GM19328 (cell line): ENCODE data around the gene CIITA.
"Not testable (repeated sequence)": the region's sequence is repeated elsewhere in the genome, so short reads cannot be mapped to it uniquely, and the experiment has no call there.

Experiments used
- ATAC-seq: cut with Tn5 transposase; IDR thresholded peaks from one replicate; pipeline ENCODE4 v1.9.1; 2021; ENCODE audit warnings: mild to moderate bottlenecking, moderate library complexity; ENCODE audit not compliant: unreplicated experiment

The CIITA gene

DNA sequence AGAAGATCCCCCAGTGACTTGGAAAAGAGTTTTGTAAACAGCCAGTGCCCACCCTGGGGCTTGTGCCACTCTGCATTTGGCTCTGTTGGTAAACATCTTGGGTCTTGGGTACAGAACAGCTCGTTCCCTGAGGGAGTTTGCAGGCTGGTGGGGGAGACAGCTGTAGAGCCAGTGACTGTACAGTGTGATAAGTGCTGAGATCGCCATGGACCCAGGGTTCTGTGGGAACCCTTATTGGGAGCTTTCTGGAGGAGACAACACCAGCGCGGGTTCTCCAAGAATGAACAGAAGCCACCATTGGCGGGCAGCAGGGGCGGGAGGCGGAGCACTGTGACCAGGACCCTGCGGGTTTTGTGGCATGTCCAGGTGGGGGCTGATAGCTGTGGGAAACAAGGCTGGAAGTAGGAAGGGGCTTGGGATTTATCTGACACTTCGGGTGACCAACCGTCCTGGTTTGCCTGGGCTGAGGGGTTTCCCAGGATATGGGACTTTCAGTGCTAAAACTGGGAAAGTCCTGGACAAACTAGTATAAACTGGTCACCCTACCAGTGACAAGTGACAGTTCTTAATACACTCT, 70.3 kb downstream of the CIITA start:
- no peak for ATAC-seq

DNA sequence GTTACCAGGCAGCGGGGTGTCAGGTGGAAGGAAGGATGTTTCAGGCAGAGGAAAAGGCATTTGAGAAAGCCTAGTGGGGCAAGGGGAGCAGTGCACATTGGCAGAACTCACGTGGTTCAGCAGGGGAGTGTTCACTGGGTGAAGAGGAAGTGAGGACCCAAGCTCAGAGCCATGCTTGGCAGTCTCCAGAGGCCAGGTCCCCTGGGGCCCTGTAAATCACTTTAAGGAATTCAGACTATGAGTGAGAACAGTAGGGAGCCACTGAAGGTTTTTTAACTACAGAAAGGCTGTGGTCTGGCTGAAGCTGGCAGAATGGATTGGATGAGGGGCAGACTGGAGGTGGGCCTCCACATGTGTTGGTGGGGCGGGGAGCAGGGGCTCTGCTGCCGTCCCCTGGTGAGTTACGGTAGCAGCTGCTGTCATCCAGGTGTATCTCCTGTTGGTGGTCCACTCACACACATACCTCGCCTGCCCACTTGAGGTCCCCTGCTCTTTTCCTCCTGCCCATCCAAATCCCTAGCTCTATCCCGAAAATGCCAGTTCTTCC, 72.5 kb downstream of the CIITA start:
- ATAC-seq, result peak; percentile 63

DNA sequence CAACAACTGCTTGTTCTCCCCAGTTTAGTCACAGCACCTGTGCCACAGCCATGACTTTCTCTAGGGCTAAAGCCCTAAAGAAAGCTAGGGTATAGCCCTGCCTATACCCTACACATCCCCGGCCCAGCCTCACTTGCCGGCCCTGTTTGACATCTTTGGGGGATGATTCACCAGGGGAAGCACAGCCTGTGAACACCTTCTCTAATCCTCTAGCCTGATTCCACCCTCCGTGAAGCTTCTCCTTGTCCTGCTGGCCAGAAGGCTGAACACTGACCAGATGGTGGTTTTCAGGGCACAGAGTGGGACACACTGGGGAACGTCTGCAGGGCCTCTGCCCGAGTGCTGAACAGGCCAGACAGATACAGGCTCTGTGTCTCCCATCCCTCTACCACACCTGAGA, 73.4 kb downstream of the CIITA start:
- ATAC-seq, result no peak

DNA sequence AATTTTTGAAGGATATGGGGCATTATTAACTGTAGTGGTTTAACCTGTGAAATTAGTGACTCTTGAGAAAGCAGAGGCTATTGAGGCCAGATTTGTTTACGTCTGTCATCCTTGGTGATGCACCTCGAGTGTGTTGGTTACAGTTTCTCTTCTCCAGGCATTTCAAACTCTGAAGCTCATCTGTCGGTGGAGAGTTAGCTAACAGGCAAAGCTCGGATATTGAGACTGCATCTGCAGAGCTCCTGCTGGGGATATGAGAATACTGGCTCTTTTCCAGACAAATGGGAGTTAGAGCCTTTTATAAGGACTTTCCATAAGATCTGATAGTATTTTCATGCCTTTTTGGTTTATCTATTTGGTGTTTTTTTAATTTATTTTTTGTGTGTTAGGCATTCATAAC, 74.0 kb downstream of the CIITA start:
- ATAC-seq, result no peak

DNA sequence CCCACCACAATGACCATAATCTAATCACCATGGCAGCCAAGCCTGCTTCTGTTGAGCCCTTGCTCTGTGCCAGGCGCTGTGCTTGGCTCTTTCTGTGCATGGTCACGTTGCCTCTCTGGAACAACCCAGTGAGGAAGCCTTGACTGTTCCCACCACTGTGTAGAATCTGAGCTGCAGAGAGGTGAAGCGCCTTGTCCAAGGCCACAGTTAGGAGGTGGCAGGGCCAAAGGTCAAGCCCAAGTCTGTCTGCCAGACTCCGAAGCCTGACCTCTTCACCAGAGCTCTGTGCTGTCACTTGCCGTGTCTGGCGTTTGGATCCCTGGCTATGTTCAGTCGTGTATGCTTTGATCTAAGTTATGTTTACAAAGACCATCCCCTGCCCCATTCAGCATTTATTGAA, 77.9 kb downstream of the CIITA start:
- ATAC-seq, result no peak

DNA sequence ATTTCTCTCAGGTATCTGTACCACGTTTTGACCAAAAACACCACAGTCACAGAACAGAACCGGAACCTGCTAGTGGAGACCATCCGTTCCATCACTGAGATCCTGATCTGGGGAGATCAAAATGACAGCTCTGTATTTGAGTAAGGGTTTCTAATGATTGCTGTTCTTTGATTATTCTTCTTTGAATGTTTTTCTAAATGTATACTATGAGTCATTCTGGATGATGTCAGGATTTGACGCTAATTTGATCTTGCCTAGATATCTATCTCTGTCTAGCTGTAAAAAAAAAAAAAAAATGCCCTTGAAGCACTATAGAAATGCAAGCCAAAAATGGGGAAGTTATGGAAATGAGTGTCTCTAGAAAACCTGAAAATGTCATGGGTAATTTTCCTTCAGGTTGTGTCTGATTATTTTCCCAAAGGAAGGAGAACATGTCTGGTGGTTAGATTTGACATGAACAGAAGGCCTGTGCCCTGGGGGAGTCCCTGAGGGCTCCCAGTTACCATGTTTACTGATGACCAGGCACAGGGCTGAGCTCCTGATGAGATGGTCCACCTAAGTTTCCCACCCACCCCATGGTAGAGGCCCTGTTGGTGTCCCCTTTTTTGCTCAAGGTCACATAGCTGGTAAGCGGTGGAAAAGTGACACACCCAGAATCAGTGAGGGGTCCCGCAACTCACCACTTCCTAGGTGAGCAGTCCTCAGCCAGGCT, 80.9 kb downstream of the CIITA start:
- ATAC-seq, result no peak

DNA sequence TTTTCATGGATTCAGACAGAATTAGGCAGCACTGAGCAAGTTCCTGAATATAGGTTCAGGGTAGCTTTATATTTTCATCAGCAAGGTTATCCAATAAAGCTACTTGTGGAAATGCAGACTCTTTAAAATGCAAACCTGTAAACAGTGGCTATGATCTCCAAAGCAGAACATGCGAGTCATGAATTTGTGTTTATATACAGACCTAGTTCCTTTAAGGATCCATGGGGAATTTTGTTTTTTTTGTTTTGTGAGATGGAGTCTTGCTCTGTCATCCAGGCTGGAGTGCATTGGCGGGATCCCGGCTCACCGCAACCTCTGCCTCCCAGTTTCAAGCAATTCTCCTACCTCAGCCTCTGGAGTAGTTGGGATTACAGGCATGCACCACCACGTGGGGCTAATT, 82.2 kb downstream of the CIITA start:
- ATAC-seq, result no peak

DNA sequence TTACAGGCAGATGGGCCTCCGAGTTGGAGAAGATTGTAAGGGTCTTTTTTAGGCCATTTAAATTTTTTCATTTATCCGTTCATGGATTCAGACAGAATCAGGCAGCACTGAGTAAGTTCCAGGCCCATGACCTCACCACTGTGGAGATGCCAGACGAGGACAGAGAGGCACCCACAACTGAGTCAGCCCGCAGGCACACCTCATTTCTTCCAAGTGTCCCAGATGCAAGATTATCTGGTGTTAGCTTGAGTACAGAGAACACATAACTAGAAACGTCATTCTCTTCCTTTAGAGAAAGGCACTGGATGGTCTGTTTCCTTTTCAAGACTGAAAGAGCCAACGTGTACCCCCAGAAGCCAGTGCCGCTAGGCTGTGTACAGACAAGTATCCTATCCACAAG, 84.2 kb downstream of the CIITA start:
- ATAC-seq, result no peak

DNA sequence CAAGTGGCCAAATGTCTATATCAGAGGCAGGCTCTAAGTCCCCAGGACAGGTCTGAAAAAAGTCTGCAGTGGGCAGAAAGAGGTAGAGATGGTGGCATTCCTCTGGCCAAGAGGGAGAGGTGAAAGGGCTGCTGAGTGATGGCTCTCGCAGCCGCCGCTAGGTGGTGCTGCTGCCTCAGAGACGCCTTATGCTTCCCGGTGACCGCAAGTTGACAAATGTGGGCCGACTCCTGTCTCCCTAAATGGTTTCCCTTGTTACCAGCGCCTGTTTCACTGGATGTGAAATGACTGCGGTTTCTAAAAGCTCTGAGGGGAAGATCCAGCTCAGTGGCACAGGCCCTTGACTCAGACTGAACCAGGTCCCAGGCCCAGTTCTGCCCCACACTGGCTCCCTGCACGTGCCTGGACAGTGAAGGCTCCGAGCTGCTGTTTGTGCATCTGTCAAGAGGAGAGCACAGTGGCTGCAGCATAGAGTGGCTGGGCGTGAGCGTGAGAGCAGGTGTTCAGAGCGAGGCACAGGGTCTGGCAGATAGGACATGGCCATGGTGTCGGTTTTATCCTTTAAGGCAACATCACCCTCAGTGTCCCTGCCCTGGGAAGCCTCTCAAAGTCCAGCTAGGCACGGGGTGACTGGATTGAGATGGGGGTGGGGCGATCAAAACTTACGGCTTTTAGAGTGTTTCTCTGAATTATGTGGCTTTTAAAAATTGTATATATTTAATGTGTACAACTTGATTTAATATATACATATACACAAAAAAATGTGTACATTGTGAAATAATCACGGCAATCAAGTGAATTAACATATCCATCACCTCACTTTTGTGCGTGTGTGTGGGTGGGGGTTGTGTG, 87.3 kb downstream of the CIITA start:
- ATAC-seq, result no peak

DNA sequence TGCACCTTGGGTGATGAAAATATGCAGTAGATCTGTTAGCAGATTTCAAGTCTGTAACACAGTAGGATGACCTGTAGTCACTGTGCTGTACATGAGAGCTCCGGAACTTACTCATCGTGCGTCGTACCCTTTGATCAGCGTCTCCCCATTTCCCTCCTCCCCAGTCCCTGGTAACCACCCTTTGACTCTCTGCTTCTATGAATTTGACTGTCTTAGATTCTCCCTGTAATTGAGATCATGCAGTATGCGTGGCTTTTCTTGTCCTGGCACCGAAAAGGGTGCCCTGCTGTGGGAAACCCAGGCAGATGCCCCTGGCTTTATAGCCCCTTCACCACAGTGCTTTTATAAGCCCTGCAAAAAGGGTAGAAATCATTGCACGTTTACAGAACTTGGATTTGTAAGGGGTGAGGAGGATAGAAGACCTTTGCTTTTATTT, 87.9 kb downstream of the CIITA start:
- no peak for ATAC-seq

DNA sequence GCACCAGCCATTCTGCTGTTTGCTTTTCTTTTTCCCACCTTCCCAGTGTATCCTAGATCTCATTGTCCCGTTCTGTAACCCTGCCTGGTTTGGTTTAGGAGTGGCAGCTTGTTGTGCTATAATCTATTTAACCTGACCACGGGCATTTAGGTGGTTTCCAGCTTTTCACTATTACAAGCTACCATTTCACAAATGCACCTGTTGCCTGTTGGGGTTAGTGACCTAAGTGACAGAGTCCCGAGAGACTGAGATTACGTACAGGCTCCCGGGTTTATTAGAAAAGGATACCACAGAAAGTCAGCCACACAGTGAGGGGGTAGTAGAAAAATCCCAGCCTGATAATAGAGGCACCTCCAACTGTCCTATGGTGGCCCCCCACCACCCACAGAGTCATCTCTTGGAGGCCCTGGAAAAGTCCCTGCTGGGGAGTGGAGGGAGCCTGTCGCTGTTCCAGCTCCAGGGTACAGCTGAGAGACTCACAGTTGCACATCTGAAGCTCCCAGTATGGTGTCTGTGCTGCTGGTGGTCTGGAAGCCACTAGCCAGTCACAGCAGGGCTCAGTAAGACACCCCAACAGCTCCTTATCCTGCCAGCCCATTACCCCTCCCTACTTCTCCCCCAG, 88.5 kb downstream of the CIITA start:
- ATAC-seq, result peak; percentile 53

DNA sequence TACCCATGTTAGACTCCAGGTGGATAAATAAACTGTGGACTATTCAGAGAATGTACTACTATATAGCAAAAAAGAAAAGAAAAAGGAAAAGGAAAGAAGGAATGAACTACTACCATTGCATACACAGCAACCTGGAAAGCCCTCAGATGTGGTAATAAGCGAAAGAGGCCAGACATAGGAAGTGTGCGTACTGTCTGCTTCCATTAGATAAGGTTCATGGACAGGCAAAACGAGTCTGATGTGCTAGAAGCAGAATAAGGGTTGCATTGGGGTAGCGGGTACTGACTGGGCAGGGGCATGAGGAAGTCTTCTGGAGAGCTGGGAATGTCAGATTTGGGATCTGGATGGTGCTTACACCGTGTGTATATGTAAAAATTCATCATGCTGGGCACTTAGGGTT, 89.1 kb downstream of the CIITA start:
- ATAC-seq, result no peak

DNA sequence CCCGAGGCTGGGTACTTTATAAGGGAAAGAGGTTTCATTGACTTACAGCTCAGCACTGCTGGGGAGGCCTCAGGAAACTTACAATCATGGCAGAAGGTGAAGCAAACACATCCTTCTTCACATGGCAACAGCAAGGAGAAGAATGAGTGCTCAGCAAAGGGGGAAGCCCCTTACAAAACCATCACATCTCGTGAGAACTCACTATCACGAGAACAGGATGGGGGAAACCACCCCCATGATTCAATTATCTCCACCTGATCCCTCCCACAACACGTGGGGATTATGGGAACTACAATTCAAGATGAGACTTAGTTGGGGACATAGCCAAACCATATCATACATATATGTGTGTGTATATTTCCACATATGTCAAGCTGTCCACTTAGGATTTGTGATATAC, 89.6 kb downstream of the CIITA start:
- not testable (repeated sequence) for ATAC-seq

DNA sequence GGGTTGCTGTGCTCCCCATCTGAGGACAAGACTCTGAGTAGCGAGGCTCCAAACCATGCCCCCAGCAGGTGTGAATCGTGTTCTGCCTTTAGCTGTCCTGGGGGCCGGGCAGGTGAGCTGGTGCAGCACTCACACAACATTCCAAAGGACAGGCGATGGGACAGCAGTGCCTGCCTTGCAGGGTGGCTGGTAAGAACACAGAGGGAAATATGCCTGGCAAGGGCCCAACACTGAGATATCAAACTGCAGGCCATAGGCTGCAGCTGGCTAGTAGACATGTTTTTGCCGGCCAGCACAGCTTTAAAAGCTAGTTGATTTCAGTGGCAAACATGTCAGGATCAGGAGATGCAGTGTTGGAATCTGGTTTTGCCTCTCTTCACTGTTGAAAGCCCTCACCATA, 91.0 kb downstream of the CIITA start:
- no peak for ATAC-seq

DNA sequence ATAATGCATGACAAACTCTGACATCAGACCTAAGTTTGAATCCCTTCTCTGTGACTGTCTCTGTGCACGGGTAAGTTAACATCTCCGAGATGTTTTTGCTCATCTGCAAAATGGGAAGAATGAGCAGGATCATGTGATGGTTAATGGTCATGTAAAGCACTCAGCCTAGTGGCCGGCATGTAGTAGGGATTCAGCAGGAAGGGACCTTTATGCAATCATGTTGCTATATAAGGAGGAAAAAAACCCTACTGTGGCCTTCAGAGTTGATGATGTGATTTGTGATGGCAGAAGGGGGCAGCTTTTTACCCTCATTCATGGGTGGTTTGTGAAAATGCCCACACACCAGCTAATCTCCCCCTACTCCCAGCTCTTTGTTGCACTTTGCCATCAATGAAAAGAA, 91.5 kb downstream of the CIITA start:
- ATAC-seq, result no peak

DNA sequence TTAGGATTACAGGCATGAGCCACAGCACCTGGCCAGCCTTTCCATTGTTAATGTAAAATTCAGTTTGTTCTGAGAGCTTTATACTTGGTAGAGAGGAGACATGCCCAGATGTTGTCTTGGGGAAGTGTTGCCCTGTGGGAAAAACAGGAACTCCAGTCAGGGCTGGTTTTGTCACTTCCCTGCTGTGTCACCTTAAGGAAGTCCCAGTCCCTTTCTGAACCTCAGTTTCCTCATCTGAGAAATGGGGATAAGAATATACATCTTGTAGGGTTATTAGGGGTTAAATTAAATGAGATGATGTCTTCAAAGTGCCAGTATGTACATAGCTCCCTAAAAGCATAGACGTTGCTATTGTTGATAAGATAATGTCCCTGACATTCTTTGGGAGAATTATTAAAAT, 92.6 kb downstream of the CIITA start:
- ATAC-seq, result no peak

DNA sequence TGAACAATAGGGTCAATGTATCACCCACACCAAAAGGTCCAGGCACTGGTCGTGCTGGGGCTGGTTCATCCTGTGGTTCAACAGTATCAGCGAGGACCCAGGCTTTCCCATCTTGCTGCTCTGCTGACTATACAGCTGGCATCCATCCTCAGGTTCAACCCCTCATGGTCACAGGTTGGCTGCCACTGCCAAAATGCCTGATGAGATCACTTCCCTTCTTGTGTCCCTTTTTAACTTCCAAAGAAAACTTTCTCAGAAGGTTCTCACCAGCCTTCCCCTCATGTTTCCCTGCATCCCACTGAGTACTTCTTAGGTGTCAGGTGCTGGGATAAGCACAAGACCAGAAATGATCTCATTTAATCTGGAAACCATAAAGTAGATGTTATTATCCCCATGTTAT, 93.1 kb downstream of the CIITA start:
- no peak for ATAC-seq

DNA sequence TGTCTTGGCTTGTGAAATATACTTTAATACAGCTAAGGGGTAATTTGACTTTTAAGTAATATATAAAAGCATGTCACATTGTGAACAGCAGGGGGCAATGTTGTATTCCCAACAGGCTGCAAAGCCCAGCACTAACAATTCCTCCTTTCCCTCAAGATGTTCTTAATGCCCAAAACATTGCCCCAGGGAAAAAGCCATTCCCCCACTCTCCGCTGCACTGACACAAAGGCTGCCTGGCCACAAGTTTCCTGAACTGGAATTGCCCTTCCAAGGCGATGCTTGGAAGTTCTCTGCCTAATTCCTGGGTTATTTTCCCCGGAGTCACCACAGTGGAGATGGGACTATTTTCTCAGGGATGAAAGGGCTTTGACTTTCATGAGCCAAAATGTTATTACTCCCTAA, 94.6 kb downstream of the CIITA start:
- ATAC-seq, result no peak

DNA sequence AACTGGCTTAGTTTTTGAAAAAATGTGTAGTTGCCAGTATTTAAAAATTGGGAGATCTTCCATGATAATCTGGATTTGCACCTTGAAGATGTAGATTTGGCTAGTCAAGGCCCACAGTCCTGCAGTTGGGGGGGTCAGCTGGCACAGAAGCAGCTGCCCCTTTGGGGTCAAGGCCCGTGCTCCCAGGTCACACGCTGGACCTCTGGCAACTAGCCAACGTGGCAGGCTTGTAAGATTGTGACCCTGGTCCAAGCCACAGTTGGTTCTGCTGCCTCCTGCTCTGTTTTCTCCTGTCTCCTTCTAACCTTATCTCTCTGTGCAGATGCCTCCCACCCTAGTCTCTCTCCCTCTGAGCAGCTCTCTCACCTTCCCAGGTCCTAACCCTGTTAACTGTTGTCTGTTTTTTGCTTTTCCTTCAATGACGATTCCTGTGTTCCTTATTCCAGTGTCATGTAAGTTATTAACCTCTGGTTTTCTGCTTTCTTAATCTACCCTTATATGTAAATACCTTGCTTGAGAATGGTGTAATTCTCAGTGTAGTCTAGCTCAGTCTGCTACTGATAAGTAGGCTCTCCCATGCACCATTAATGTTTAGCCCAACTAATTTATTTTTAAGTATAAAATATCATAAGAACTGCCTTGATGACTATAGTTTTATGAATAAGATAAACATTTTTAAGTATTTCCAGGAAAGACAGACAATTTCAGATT, 95.3 kb downstream of the CIITA start:
- no peak for ATAC-seq

DNA sequence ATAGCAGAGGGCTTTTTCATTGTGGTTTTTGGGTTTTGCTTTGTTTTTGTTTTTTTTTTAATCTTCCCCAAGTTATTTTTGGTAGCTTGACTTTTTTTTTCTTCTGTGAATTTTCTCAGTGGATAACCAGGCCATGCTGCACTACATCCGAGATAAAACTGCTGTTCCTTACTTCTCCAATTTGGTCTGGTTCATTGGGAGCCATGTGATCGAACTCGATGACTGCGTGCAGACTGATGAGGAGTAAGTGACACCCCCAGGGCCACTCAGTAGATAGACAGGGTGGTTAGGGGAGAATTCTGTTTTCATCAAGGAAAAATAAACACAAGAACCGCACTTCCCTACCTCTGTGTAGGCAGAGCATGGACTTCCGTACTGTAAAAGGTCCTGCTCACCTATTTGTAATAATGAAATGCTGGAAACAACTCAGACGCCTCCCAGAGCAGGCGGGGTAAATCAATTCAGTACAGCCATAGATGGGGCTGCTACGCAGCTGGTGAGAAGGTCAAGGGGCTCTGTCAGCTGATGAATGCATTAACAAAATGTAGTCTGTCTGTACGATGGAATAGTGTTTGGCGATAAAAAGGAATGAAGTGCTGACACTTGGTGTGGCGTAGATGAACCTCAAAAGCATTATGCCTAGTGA, 95.9 kb downstream of the CIITA start:
- no peak for ATAC-seq
